ENCODE measurements around the gene APOC4. TPM values are rescaled to one million over a fixed set of nuclear protein-coding genes. Genes with fewer than 3 reads are reported as not detected.
"Not testable (repeated sequence)": the region's sequence is repeated elsewhere in the genome, so short reads cannot be mapped to it uniquely, and the experiment has no call there.

Gene APOC4
- total and polyA plus RNA-seq, 2 donors (not counting 1 experiment from before 2014, with no cell fraction given) = not detected

DNA sequence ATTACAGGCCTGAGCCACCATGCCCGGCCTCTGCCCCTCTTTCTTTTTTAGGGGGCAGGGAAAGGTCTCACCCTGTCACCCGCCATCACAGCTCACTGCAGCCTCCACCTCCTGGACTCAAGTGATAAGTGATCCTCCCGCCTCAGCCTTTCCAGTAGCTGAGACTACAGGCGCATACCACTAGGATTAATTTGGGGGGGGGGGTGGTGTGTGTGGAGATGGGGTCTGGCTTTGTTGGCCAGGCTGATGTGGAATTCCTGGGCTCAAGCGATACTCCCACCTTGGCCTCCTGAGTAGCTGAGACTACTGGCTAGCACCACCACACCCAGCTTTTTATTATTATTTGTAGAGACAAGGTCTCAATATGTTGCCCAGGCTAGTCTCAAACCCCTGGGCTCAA lies 32.3 kb upstream of the APOC4 start:
- Mint-ChIP-seq H3K27ac (no peak overlapping the region), H3K27me3 (peaks cover 39% of the 10 kb centered on the region), H3K4me3 (no peak overlapping the region), H3K4me1 (peaks cover 19% of the 10 kb centered on the region), H3K9me3 (ENCODE audit: insufficient read depth) (no peaks in the 10 kb centered on the region)
- CTCF ChIA-PET = interaction anchor here (0.6 to 1.1 kb wide), 3 partner anchors 38 to 1217 kb away, joined by 3 read pairs; no protein-coding TSS in a partner anchor
- Histone ChIP-seq H3K9me3 (ENCODE audit: control extremely low read depth in 1 of 3, control insufficient read depth in 2 of 3, insufficient read depth in 1 of 3, low read length in 2 of 3) (peaks cover 0 to 9% (median 0%) of the 10 kb centered on the region in 3 donors), H2AFZ (ENCODE audit: insufficient read depth, low read depth, low read length, poor library complexity, severe bottlenecking) (no peak overlapping the region), H3K4me2 (replicated peaks; ENCODE audit: low read depth, low read length, poor library complexity, severe bottlenecking) (no peak overlapping the region), H3K4me3 (ENCODE audit: control extremely low read depth in 1 of 5, extremely low read depth in 1 of 5, insufficient read depth in 1 of 5, low read depth in 2 of 5, low read length in 4 of 5) (no peak overlapping the region), H3K79me2 (ENCODE audit: control insufficient read depth, insufficient read depth, low read length) (no peaks in the 10 kb centered on the region), H3K27me3 (replicated peaks in 1 of 4; ENCODE audit: control extremely low read depth in 1 of 4, control insufficient read depth in 3 of 4, insufficient read depth in 4 of 4, low read length in 3 of 4) (peaks cover 0 to 47% (median 11%) of the 10 kb centered on the region in 4 experiments), H3K4me1 (ENCODE audit: control insufficient read depth in 2 of 2, insufficient read depth in 2 of 2, low read length in 2 of 2) (peaks cover 22% of the 10 kb centered on the region in 2 donors), H3K27ac (ENCODE audit: low read length in 2 of 2) (no peak overlapping the region), H3K36me3 (replicated peaks in 1 of 2; ENCODE audit: control extremely low read depth in 1 of 2, control insufficient read depth in 1 of 2, extremely low read depth in 1 of 2, insufficient read depth in 2 of 2, low read length in 1 of 2) (no peaks in the 10 kb centered on the region), H4K20me1 (ENCODE audit: control insufficient read depth, insufficient read depth, low read length, poor library complexity, severe bottlenecking) (no peaks in the 10 kb centered on the region), H3K9ac (ENCODE audit: low read length) (no peak overlapping the region)
- ATAC-seq (ENCODE audit: low read depth) = no peak
- DNase-seq = no peak
- 83% methylated on average over 1 of the region's 5 CpGs for WGBS (ENCODE audit: insufficient coverage)
- POLR2A ChIA-PET = no interaction called here
- no peak for TF ChIP-seq CTCF (IDR thresholded peaks at IDR 0.05)
- no peak for TF ChIP-seq EZH2 (IDR thresholded peaks at IDR 0.05; ENCODE audit: borderline replicate concordance, insufficient read depth, low read depth, low read length, poor library complexity, severe bottlenecking)
- intact Hi-C loops (cut with micrococcal nuclease) = no loop called here

- H3K27me3 Mint-ChIP-seq = peaks cover 29% of the 10 kb centered on the region
- H3K27ac ChIP-seq (ENCODE audit: low read length in 2 of 2); H3K9me3 ChIP-seq (ENCODE audit: control extremely low read depth in 1 of 3, control insufficient read depth in 2 of 3, insufficient read depth in 1 of 3, low read length in 2 of 3); H4K20me1 ChIP-seq (ENCODE audit: control insufficient read depth, insufficient read depth, low read length, poor library complexity, severe bottlenecking); H3K4me1 Mint-ChIP-seq; H3K4me3 Mint-ChIP-seq; intact Hi-C loops (cut with micrococcal nuclease); H2AFZ ChIP-seq (ENCODE audit: insufficient read depth, low read depth, low read length, poor library complexity, severe bottlenecking); H3K9ac ChIP-seq (ENCODE audit: low read length); POLR2A ChIA-PET; H3K36me3 ChIP-seq (replicated peaks in 1 of 2; ENCODE audit: control extremely low read depth in 1 of 2, control insufficient read depth in 1 of 2, extremely low read depth in 1 of 2, insufficient read depth in 2 of 2, low read length in 1 of 2); ATAC-seq (ENCODE audit: low read depth); H3K27ac Mint-ChIP-seq; H3K79me2 ChIP-seq (ENCODE audit: control insufficient read depth, insufficient read depth, low read length); H3K4me2 ChIP-seq (replicated peaks; ENCODE audit: low read depth, low read length, poor library complexity, severe bottlenecking); H3K9me3 Mint-ChIP-seq (ENCODE audit: insufficient read depth); DNase-seq; H3K4me3 ChIP-seq (ENCODE audit: control extremely low read depth in 1 of 5, extremely low read depth in 1 of 5, insufficient read depth in 1 of 5, low read depth in 2 of 5, low read length in 4 of 5): not testable (repeated sequence)
- Histone ChIP-seq H3K27me3 (replicated peaks in 1 of 4; ENCODE audit: control extremely low read depth in 1 of 4, control insufficient read depth in 3 of 4, insufficient read depth in 4 of 4, low read length in 3 of 4) (peaks cover 0 to 29% (median 2%) of the 10 kb centered on the region in 4 experiments), H3K4me1 (ENCODE audit: control insufficient read depth in 2 of 2, insufficient read depth in 2 of 2, low read length in 2 of 2) (peaks cover 7 to 13% of the 10 kb centered on the region in 2 donors)
- CTCF ChIA-PET = interaction anchor here (1.2 to 1.5 kb wide), 2 partner anchors 8 to 39 kb away, joined by 3 read pairs; no protein-coding TSS in a partner anchor
- 82% methylated on average over 3 of the region's 6 CpGs for WGBS (ENCODE audit: insufficient coverage)
Measured at GRCh38 chr19:44911896-44912295, 30.1 kb upstream of the APOC4 start.

Data from B cell (primary cell).